H1 (cell line): Measurements from ENCODE around the gene CDH18. TPM values are rescaled to one million over a fixed set of nuclear protein-coding genes. Genes with fewer than 3 reads are reported as not detected.

ENCODE experiments used
- GABPA ChIP-seq: IDR thresholded peaks from 2 replicates; pipeline ENCODE4 v1.6.1; 2011; ENCODE audit warnings: mild to moderate bottlenecking, low read length, moderate library complexity, borderline replicate concordance; ENCODE audit not compliant: insufficient read depth
- polyA plus RNA-seq, 7 experiments: library from polyadenylated mRNA; depleted of rRNA in 3 of 7; stranded (reverse) in 5 of 7; unstranded in 2 of 7; fragments of >200 nt in 5 of 7; fragments of 200-250 nt in 2 of 7; gene quantifications; 1 replicate in 5 of 7; 2 replicates in 1 of 7; 4 replicates in 1 of 7; pipeline versions ENCODE4 v1.2.1 to v1.2.3, GENCODE V29; 2011 to 2013; ENCODE audit warnings: missing spikeins in 2 of 7, mixed read lengths in 2 of 7
- total RNA-seq: library from RNA; stranded (reverse); fragmentation: NEBNext Ultra II Directional; extraction: Animal tissue kit (Norgen Biotek cat#: 25700); gene quantifications from 2 replicates; pipeline ENCODE4 v1.2.1, GENCODE V29; 2021

CDH18 gene
- total and polyA plus RNA-seq, 2 of the 8 experiments (the other 6 are each of a cell fraction or from before 2014, with no cell fraction given), result 0.30 to 0.32 TPM

GRCh38 chr5:20023686-20024180 is 35.7 kb upstream of the CDH18 start (continued):
- no peak for TF ChIP-seq GABPA
- TF ChIP-seq, all 59 proteins: peak for 0
